Measurements from ENCODE around the gene ALOX15B. TPM values are rescaled to one million over a fixed set of nuclear protein-coding genes. Genes with fewer than 3 reads are reported as not detected.
A peak's percentile ranks its signal among the peaks of the same experiment; 100 is the strongest.
"Not testable (repeated sequence)": the region's sequence is repeated elsewhere in the genome, so short reads cannot be mapped to it uniquely, and the experiment has no call there.

Gene ALOX15B
- total and polyA plus RNA-seq, 2 of the 13 experiments (the other 11 are each of a cell fraction or from before 2014, with no cell fraction given): not detected

DNA sequence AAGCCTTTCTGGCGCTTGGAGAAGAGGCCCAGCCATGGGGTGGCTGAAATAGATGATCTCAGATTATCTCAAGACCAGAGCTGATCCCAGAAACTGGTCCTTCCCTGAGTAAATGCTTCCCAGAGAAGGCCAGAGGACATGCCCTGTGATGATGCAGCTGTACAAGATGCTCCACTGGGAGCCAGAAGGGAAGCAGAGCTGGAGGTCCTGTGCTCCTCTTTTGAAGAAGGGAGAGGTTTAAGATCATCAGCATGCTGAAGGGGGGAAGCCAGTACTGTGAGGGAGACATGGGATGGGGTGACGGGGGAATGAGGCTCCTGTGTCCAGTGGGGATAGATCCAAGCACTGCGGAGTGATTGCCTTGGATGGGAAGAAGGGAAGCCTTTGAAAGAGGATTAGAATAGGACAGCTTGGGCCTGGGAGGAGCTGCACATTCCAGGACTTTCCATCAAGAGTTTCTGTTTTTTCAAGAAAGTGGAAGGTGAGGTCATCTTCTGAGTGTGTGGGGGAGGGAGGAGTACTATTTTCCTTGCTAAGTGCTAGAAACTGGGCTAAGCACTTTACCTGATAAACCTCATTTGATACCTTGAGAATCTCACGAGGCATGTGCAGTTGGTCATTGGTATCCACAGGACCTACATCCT is 16.4 kb upstream of the ALOX15B start (continued):
- TF ChIP-seq, protein P1, sequence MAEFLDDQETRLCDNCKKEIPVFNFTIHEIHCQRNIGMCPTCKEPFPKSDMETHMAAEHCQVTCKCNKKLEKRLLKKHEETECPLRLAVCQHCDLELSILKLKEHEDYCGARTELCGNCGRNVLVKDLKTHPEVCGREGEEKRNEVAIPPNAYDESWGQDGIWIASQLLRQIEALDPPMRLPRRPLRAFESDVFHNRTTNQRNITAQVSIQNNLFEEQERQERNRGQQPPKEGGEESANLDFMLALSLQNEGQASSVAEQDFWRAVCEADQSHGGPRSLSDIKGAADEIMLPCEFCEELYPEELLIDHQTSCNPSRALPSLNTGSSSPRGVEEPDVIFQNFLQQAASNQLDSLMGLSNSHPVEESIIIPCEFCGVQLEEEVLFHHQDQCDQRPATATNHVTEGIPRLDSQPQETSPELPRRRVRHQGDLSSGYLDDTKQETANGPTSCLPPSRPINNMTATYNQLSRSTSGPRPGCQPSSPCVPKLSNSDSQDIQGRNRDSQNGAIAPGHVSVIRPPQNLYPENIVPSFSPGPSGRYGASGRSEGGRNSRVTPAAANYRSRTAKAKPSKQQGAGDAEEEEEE (CRISPR knock-in tag; IDR thresholded peaks at IDR 0.05; ENCODE audit: borderline replicate concordance): no peak
- TF ChIP-seq ZNF589 (CRISPR knock-in tag; conservative IDR thresholded peaks at IDR 0.05) (no peak), ZNF496 (CRISPR knock-in tag; IDR thresholded peaks at IDR 0.05; ENCODE audit: insufficient replicate concordance) (no peak), AHR (CRISPR knock-in tag; IDR thresholded peaks at IDR 0.05) (no peak), JDP2 (CRISPR knock-in tag; IDR thresholded peaks at IDR 0.05; ENCODE audit: borderline replicate concordance) (no peak)
- TF ChIP-seq, protein P2, sequence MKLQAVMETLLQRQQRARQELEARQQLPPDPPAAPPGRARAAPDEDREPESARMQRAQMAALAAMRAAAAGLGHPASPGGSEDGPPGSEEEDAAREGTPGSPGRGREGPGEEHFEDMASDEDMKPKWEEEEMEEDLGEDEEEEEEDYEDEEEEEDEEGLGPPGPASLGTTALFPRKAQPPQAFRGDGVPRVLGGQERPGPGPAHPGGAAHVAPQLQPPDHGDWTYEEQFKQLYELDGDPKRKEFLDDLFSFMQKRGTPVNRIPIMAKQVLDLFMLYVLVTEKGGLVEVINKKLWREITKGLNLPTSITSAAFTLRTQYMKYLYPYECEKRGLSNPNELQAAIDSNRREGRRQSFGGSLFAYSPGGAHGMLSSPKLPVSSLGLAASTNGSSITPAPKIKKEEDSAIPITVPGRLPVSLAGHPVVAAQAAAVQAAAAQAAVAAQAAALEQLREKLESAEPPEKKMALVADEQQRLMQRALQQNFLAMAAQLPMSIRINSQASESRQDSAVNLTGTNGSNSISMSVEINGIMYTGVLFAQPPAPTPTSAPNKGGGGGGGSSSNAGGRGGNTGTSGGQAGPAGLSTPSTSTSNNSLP (IDR thresholded peaks at IDR 0.05; ENCODE audit: low read depth, low read length): no peak

DNA sequence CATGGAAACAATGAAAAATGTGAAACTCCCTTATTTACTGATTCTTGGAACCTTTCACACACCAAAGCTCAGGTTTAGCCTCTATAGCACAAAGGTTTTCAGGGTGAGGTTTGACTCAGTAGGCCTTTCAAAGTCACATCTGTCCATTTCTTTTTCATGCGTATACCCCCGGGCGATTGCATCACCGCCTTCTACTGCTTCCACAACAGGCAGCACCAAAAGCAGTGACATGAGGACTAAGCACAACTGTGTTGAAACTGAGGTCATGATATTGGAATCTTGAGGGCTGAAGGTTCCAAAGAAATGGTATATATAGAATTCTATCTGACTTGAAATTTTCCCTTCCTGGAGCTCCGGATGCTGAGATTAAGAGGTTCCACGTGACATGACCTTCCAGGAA is 14.7 kb upstream of the ALOX15B start:
- peak; percentile 61; the same call in 1 of the 2 replicates for TF ChIP-seq CEBPB (IDR thresholded peaks at IDR 0.05; ENCODE audit: borderline replicate concordance, low read depth, low read length)
- H3K79me2 ChIP-seq (ENCODE audit: insufficient read depth, low read length); H3K4me3 ChIP-seq (replicated peaks in 1 of 3; ENCODE audit: insufficient read depth in 1 of 3, low read depth in 2 of 3, low read length in 3 of 3); POLR2A ChIA-PET; H3K4me2 ChIP-seq (ENCODE audit: low read depth, low read length); H3K9me3 ChIP-seq (ENCODE audit: low read length); FAIRE-seq; intact Hi-C loops (cut with micrococcal nuclease; ENCODE audit: unreplicated experiment); H3K9ac ChIP-seq (ENCODE audit: insufficient read depth, low read depth, low read length); H3K36me3 ChIP-seq (replicated peaks in 1 of 2; ENCODE audit: control insufficient read depth in 1 of 2, insufficient read depth in 2 of 2, low read length in 2 of 2); H3K27ac ChIP-seq (ENCODE audit: extremely low read length, insufficient read depth, low read length); BruUV-seq (replicated peaks); ATAC-seq; in situ Hi-C loops (cut with HindIII; ENCODE audit: extremely low pct_ligation_motif_present, low pct_unique_long_range_greater_than_20kb); CTCF ChIA-PET (ENCODE audit: low intra/inter-chr PET ratio, low total read pairs); DNase-seq (ENCODE audit: low spot score); H2AFZ ChIP-seq (ENCODE audit: low read length); H4K20me1 ChIP-seq (ENCODE audit: insufficient read depth, low read length): not testable (repeated sequence)
- Histone ChIP-seq H3K27me3 (ENCODE audit: control insufficient read depth in 1 of 2, insufficient read depth in 2 of 2, low read length in 2 of 2) (peaks cover 0 to 45% of the 10 kb centered on the region in 2 experiments), H3K4me1 (ENCODE audit: insufficient read depth, low read length) (peaks cover 11% of the 10 kb centered on the region; the same call in 1 of the 2 replicates)
- WGBS (ENCODE audit: low lambda C conversion rate): 37% methylated on average over 6 of the region's 6 CpGs
